HEK293T (cell line): ENCODE results near the gene EYS.

ENCODE experiments used
- BHLHE40 ChIP-seq: fragments of 450-650 bp; IDR thresholded peaks from 2 replicates; pipeline ENCODE4 v1.6.1; 2016; ENCODE audit warnings: mild to moderate bottlenecking, moderate library complexity, borderline replicate concordance
- FOXK2 ChIP-seq: fragments of 450-650 bp; IDR thresholded peaks from 2 replicates; pipeline ENCODE4 v1.6.1; 2016; ENCODE audit warnings: mild to moderate bottlenecking
- FOXM1 ChIP-seq: fragments of 450-650 bp; IDR thresholded peaks from 2 replicates; pipeline ENCODE4 v1.6.1; 2017; ENCODE audit warnings: mild to moderate bottlenecking, borderline replicate concordance
- LEF1 ChIP-seq: fragments of 450-650 bp; IDR thresholded peaks from 2 replicates; pipeline ENCODE4 v1.6.1; 2017; ENCODE audit warnings: mild to moderate bottlenecking, borderline replicate concordance
- PKNOX1 ChIP-seq: fragments of 450-650 bp; IDR thresholded peaks from 2 replicates; pipeline ENCODE4 v1.6.1; 2016
- SP1 ChIP-seq: fragments of 450-650 bp; IDR thresholded peaks from 2 replicates; pipeline ENCODE4 v1.6.1; 2017
- ZNF384 ChIP-seq: fragments of 450-650 bp; IDR thresholded peaks from 2 replicates; pipeline ENCODE4 v1.6.1; 2016

- TF ChIP-seq BHLHE40 (no peak), PKNOX1 (no peak), SP1 (no peak), ZNF384 (no peak), FOXM1 (no peak), LEF1 (no peak), FOXK2 (no peak)
Measured at GRCh38 chr6:64973142-64973541, 733.9 kb downstream of the EYS start.
